SW 1271 (cell line): ENCODE measurements around the gene SLC6A6.

Experiments
- DNase-seq, 2 experiments: peaks; one replicate each; lab custom pipeline; 2025; lab: John Stamatoyannopoulos, UW

Gene SLC6A6

GRCh38 chr3:14402304-14402811 lies at the start of gene SLC6A6:
Gene SLC6A6, plus strand, starts transcription at chr3:14402606. Its CDS starts 41,029 bp downstream, at chr3:14443635.
- peak; percentile 81 to 88 for DNase-seq

GRCh38 chr3:14353502-14353901 lies 48.9 kb upstream of the SLC6A6 start:
- DNase-seq, result no peak

GRCh38 chr3:14357463-14357862 lies 44.9 kb upstream of the SLC6A6 start:
- DNase-seq, result no peak

DNA sequence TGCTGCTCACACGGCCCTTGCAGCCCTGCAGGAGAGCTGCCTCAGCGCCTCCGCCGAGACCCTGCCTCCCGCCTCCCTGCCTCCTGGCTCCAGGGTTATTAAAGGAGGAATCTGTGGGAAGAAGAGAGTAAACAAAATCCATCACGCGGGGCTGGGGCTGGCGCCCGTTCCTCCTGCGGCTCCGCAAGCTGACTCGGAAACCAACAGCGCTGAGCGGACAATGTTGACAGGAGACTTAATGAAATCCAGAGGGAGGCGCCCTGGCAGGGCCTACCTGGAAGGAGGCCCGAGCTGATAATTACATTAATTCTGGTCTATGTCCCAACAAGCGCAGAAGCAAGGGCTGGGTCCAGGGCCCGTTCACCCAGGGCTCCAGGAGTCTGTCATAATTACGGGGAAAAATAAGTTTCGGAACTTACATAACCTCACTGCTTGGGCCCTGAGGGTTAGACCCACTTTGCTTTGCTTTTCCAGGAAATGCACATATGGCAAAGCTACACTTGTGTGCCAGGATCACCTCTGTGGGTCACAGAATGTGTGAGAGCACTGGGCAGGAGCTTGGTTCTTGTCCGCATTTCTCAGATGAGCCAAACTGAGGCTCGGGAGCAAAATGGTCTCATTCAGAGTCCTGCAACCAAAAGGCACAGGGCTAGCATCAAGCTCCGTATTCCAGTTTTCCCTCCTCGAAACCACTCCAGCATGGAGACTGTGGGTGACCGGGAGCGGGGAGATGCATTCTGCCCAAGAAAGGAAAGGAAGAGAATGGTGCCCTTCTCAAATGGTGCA lies 43.8 kb upstream of the SLC6A6 start:
- no peak for DNase-seq

DNA sequence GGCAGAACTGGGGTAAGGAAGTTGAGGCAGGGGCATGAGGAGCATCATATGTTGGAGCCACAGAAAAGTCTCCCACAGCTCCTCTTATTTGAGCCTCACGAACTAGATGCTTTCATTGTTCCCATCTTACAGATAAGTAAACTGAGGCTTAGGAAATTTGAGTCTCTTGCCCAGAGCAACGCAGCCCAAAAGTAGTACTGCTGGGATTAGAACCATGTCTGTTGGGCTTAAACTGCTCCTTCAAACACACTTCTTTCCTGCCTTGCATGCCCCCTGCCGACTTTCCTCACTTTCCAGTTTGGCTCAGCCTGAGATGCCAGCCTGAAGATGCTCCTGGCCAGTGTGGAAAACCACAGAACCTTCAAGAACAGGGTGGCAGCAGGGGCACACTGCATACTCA lies 43.1 kb upstream of the SLC6A6 start:
- DNase-seq, result no peak

GRCh38 chr3:14360123-14360881 lies 42.1 kb upstream of the SLC6A6 start:
- no peak for DNase-seq

- no peak for DNase-seq
These were observed 41.2 kb upstream of the SLC6A6 start for GRCh38 chr3:14361068-14361677.

DNA sequence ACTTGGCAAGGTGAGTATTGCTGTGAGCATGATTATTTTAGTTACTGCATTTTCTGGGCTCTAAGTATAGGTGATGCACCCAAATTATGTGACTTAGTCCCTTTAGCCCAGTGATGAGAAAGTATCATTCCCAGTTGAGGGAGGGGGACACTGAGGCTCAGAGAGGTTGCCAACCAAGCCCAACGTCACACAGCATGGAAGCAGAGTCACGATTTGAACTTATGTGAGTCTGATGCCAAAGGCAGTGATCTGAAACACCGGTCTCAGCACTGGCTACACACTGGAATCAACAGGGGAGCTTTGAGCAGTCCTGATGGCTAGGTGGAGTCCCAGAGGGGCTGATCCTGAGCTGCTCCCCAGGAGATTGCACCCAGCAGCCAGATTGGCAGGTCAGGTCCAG lies 39.5 kb upstream of the SLC6A6 start:
- DNase-seq, result no peak

- no peak for DNase-seq
These were observed 39.0 kb upstream of the SLC6A6 start for GRCh38 chr3:14363379-14363778.

GRCh38 chr3:14363991-14364390 lies 38.4 kb upstream of the SLC6A6 start:
- no peak for DNase-seq

- DNase-seq, result no peak
These were observed 37.7 kb upstream of the SLC6A6 start for GRCh38 chr3:14364580-14365292.

- DNase-seq, result no peak
These were observed 36.2 kb upstream of the SLC6A6 start for GRCh38 chr3:14366248-14366647.

- DNase-seq, result no peak
These were observed 35.2 kb upstream of the SLC6A6 start for GRCh38 chr3:14366915-14367823.

DNA sequence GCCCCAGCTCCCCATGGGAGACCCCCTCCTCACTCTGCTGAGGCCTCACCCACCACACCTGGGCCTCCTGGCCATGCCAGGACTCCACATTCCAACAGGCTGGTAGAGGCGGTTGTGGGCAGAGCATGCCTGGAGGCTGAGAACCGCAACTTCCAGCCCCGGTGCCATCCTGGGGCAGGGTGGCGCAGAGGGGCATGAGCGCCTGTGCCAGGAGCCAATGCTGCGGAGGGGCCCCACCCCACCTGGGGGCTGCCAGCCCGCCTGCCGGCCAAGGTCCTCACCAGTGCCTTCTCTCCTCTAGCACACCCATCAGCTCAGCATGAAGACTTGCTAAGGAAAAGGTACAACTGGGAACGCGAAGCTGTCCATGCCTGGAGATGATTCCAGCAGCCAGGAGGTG lies 34.3 kb upstream of the SLC6A6 start:
- DNase-seq, result no peak

DNA sequence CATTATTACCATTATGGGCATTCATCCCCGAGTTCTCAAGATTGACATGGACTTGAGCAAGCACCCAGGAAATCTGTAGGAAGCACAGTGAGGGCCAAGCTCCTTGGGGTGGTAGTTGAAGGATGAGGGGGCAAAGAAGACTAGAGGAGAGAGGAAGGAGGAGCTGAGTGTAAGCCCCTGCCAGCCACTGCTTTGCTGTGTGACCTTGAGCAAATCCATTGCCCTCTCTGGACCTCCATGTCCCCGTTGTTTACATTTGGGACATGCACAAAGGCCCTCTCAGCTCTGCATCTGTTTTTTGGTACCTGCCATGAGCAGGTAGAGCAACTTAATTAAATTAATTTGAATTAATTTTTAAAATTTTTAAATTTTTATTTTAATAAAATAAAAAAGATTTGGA lies 33.5 kb upstream of the SLC6A6 start:
- no peak for DNase-seq

- no peak for DNase-seq
These were observed 32.4 kb upstream of the SLC6A6 start for GRCh38 chr3:14369675-14370669.

- DNase-seq, result no peak
These were observed 31.5 kb upstream of the SLC6A6 start for GRCh38 chr3:14370720-14371572.

DNA sequence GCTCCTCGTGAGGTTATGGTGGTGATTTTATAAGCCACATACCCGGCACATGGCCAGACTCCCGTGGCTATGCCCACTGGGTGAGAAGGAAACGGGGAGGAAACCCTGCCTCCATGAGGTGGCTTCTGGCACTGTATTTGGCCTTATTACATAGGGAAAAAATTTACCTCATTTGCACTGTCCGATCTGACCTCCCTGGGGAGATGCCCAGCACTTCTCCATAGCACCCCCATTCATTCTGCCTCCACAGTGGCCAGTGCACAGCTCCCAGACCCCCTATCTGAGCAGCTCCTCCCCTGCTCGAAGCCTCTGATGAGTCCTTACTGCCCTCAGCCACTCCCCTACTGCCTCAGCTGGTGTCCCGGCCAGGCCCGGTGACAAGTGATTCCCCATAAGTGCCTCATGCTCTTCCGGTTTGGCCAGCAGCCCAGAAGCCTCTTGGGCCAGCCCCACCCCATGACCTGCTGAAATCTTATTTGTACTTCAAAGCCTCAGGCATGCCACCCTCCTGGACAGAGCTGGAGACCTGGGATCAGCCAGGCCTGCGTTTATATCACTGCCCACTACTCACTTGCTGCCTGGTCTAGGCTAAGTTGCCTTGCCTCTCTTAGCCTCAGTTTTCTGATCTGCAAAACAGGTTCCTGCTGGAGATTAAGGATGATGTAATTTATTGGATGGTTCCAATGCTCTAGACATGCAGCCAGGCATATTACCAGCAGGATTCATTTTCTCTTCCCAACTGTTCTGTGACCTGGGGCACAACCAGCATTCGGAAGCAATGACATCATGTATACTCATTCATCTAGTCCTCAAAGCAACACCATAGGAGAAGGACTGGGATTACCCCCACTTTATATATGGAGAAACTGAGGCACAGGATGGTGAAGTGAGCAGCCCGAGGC lies 30.6 kb upstream of the SLC6A6 start:
- DNase-seq, result peak; percentile 62 to 86
